Liver (tissue), 9 donors: Measurements from ENCODE around the gene ABL1. TPM values are rescaled to one million over a fixed set of nuclear protein-coding genes. Genes with fewer than 3 reads are reported as not detected.
A peak's percentile ranks its signal among the peaks of the same experiment; 100 is the strongest.

Source experiments
- DNase-seq: peaks from one replicate; pipeline ENCODE4 v3.0.0-alpha.2; 2017; ENCODE audit warnings: low spot score
- H3K27ac ChIP-seq, 2 donors: one replicate each; pipeline ENCODE4 v1.7.0; 2013; ENCODE audit warnings: inconsistent platforms in 2 of 2, low read length in 2 of 2, control low read depth in 1 of 2, low read depth in 1 of 2, mild to moderate bottlenecking in 1 of 2
- H3K27me3 ChIP-seq, 4 donors: one replicate each; pipeline versions ENCODE4 v1.6.1 to v1.7.0; 2013; ENCODE audit warnings: low read length in 3 of 4, inconsistent platforms in 1 of 4, mild to moderate bottlenecking in 1 of 4, moderate library complexity in 1 of 4; ENCODE audit not compliant: control insufficient read depth in 4 of 4, insufficient read depth in 4 of 4
- H3K36me3 ChIP-seq, 4 donors: one replicate each; pipeline versions ENCODE4 v1.6.1 to v1.7.0; 2013; ENCODE audit warnings: low read length in 3 of 4, mild to moderate bottlenecking in 3 of 4, low read depth in 1 of 4, moderate library complexity in 1 of 4; ENCODE audit not compliant: control insufficient read depth in 4 of 4, insufficient read depth in 3 of 4
- H3K4me1 ChIP-seq, 4 donors: one replicate each; pipeline versions ENCODE4 v1.6.1 to v1.7.0; 2013; ENCODE audit warnings: low read length in 3 of 4, mild to moderate bottlenecking in 3 of 4, moderate library complexity in 1 of 4; ENCODE audit not compliant: control insufficient read depth in 4 of 4, insufficient read depth in 4 of 4
- H3K4me3 ChIP-seq, 3 donors: one replicate each; pipeline versions ENCODE4 v1.6.1 to v1.7.0; 2013; ENCODE audit warnings: low read length in 3 of 3, control low read depth in 1 of 3, low read depth in 1 of 3, mild to moderate bottlenecking in 1 of 3
- H3K9ac ChIP-seq, 2 donors: one replicate each; pipeline ENCODE4 v1.7.0; 2013; ENCODE audit warnings: low read length in 2 of 2, mild to moderate bottlenecking in 2 of 2, moderate library complexity in 2 of 2, control low read depth in 1 of 2, low read depth in 1 of 2
- H3K9me3 ChIP-seq, 4 donors: one replicate each; pipeline versions ENCODE4 v1.6.1 to v1.7.0; 2013; ENCODE audit warnings: low read length in 3 of 4; ENCODE audit not compliant: control insufficient read depth in 4 of 4
- ATF3 ChIP-seq: IDR thresholded peaks from 2 replicates; pipeline ENCODE4 v1.6.1; 2016; ENCODE audit warnings: antibody characterized with exemption
- CTCF ChIP-seq: fragments of 150-350 bp; IDR thresholded peaks from 2 replicates; pipeline ENCODE4 v1.5.1; 2017; ENCODE audit warnings: improper control_type of control experiment, low read depth, low read length; ENCODE audit not compliant: missing input control
- EGR1 ChIP-seq, 2 donors: IDR thresholded peaks; 2 replicates each; pipeline ENCODE4 v1.6.1; 2016 to 2018; ENCODE audit warnings: antibody characterized with exemption in 2 of 2, low read depth in 2 of 2
- FOXA1 ChIP-seq: IDR thresholded peaks from 2 replicates; pipeline ENCODE4 v1.6.1; 2016; ENCODE audit warnings: antibody characterized with exemption
- FOXA2 ChIP-seq: IDR thresholded peaks from 2 replicates; pipeline ENCODE4 v1.6.1; 2016; ENCODE audit warnings: antibody characterized with exemption
- HNF4A ChIP-seq, 2 donors: conservative IDR thresholded peaks; 2 replicates each; pipeline ENCODE4 v1.6.1; 2016; ENCODE audit warnings: antibody characterized with exemption in 2 of 2, mild to moderate bottlenecking in 2 of 2
- HNF4G ChIP-seq: IDR thresholded peaks from 2 replicates; pipeline ENCODE4 v1.6.1; 2016; ENCODE audit warnings: antibody characterized with exemption
- RAD21 ChIP-seq, 2 donors: IDR thresholded peaks; 2 replicates each; pipeline ENCODE4 v1.6.1; 2016; ENCODE audit warnings: antibody characterized with exemption in 2 of 2, mild to moderate bottlenecking in 2 of 2
- REST ChIP-seq: IDR thresholded peaks from 2 replicates; pipeline ENCODE4 v1.6.1; 2016; ENCODE audit warnings: antibody characterized with exemption, mild to moderate bottlenecking
- SP1 ChIP-seq: IDR thresholded peaks from 2 replicates; pipeline ENCODE4 v1.6.1; 2018; ENCODE audit warnings: antibody characterized with exemption, mild to moderate bottlenecking
- TAF1 ChIP-seq: conservative IDR thresholded peaks from 2 replicates; pipeline ENCODE4 v1.6.1; 2016; ENCODE audit warnings: antibody characterized with exemption, mild to moderate bottlenecking
- ZBTB33 ChIP-seq: IDR thresholded peaks from 2 replicates; pipeline ENCODE4 v1.6.1; 2016; ENCODE audit warnings: antibody characterized with exemption
- WGBS: extraction: QIAGEN DNeasy Blood & Tissue Kit; methylation state at CpG from one replicate; pipeline ENCODE4 v1.1.7; 2013; 5-methylcytosine and 5-hydroxymethylcytosine counted together
- polyA plus RNA-seq, 2 donors: library from polyadenylated mRNA; stranded (reverse) in 1 of 2; unstranded in 1 of 2; fragments of 200-250 nt in 1 of 2; fragments of >200 nt in 1 of 2; fragmentation: Nextera tagmentation in 1 of 2; extraction: Ambion mirVana in 1 of 2; gene quantifications; one replicate each; pipeline versions ENCODE4 v1.2.1 to v1.2.3, GENCODE V29; 2013 to 2015
- total RNA-seq, 2 donors: library from RNA; depleted of rRNA; stranded (reverse); fragments of >200 nt; gene quantifications; one replicate each; pipeline ENCODE4 v1.2.3, GENCODE V29; 2014
- donor health status: healthy.
- donor health status: healthy.
- donor health status: healthy.
- donor health status: healthy.
- donor health status: healthy.

The ABL1 gene
- total and polyA plus RNA-seq, 4 donors, result 4.2 to 14.2 (median 10.9) TPM

GRCh38 chr9:130789747-130790672, 45.0 kb upstream of the ABL1 start:
- Histone ChIP-seq H3K9ac (no peak overlapping the region), H3K36me3 (no peaks in the 10 kb centered on the region), H3K9me3 (peaks cover 2 to 6% (median 4%) of the 10 kb centered on the region in 4 donors), H3K4me1 (peaks cover 1 to 27% (median 7%) of the 10 kb centered on the region in 4 donors), H3K27me3 (no peaks in the 10 kb centered on the region), H3K4me3 (no peak overlapping the region), H3K27ac (no peak overlapping the region)
- TF ChIP-seq SP1 (no peak), FOXA1 (no peak), TAF1 (no peak), HNF4G (no peak), ZBTB33 (no peak), RAD21 (IDR thresholded peaks at IDR 0.05) (no peak), FOXA2 (no peak), REST (no peak), CTCF (no peak), ATF3 (no peak)
- DNase-seq, result no peak
- WGBS, result 98% methylated on average over 7 of the region's 7 CpGs

- TF ChIP-seq HNF4G, result peak; percentile 20
- TF ChIP-seq CTCF, result no peak
- TF ChIP-seq RAD21 (IDR thresholded peaks at IDR 0.05), result no peak
- no peak for TF ChIP-seq EGR1 (IDR thresholded peaks at IDR 0.05; ENCODE audit: low read depth in 2 of 2)
- peak; percentile 64 to 77 for TF ChIP-seq HNF4A (conservative IDR thresholded peaks at IDR 0.05)
- Histone ChIP-seq H3K4me1 (peaks cover 1 to 18% (median 4%) of the 10 kb centered on the region in 4 donors), H3K36me3 (no peaks in the 10 kb centered on the region), H3K9me3 (peaks cover 2 to 6% (median 4%) of the 10 kb centered on the region in 4 donors), H3K27me3 (no peaks in the 10 kb centered on the region), H3K4me3 (no peak overlapping the region), H3K27ac (no peak overlapping the region), H3K9ac (no peak overlapping the region)
- no peak for DNase-seq
- WGBS, result 73% methylated on average over 7 of the region's 7 CpGs
Measured at GRCh38 chr9:130791303-130791894, 43.7 kb upstream of the ABL1 start.
